VCaP (cell line): ENCODE results near the gene PTRHD1.
"Not testable (repeated sequence)": the region's sequence is repeated elsewhere in the genome, so short reads cannot be mapped to it uniquely, and the experiment has no call there.

Source experiments
- H3K27ac ChIP-seq: fragments of 450-650 bp; 2 replicates; pipeline ENCODE4 v1.5.1; 2017
- CTCF ChIP-seq: fragments of 450-650 bp; conservative IDR thresholded peaks from 2 replicates; pipeline ENCODE4 v1.5.1; 2017; ENCODE audit warnings: mild to moderate bottlenecking, moderate library complexity

PTRHD1 gene

GRCh38 chr2:24815171-24815570, 22.0 kb upstream of the PTRHD1 start:
- peak overlapping the region; percentile 80 for H3K27ac ChIP-seq

GRCh38 chr2:24814516-24814915, 21.3 kb upstream of the PTRHD1 start:
- TF ChIP-seq CTCF, result no peak
- peak overlapping the region; percentile 80 for H3K27ac ChIP-seq

More at GRCh38 chr2:24815171-24815570, 22.0 kb upstream of the PTRHD1 start:
- no peak for TF ChIP-seq CTCF

GRCh38 chr2:24813691-24814137, 20.5 kb upstream of the PTRHD1 start:
- no peak for TF ChIP-seq CTCF

GRCh38 chr2:24809316-24810007, 16.3 kb upstream of the PTRHD1 start:
- no peak for TF ChIP-seq CTCF
- H3K27ac ChIP-seq, result no peak overlapping the region

More at GRCh38 chr2:24813691-24814137, 20.5 kb upstream of the PTRHD1 start:
- peak overlapping the region; percentile 80 for H3K27ac ChIP-seq

GRCh38 chr2:24806661-24807036, 13.5 kb upstream of the PTRHD1 start:
- no peak overlapping the region for H3K27ac ChIP-seq
- no peak for TF ChIP-seq CTCF

- not testable (repeated sequence) for H3K27ac ChIP-seq
Measured at GRCh38 chr2:24805811-24806660, 12.8 kb upstream of the PTRHD1 start.

GRCh38 chr2:24800487-24800886, 7.3 kb upstream of the PTRHD1 start:
- not testable (repeated sequence) for H3K27ac ChIP-seq

- TF ChIP-seq CTCF, result no peak
- no peak overlapping the region for H3K27ac ChIP-seq
Measured at GRCh38 chr2:24797644-24798043, 4.5 kb upstream of the PTRHD1 start.
